Fibroblast of lung (primary cell): ENCODE measurements around the gene SEMA3E.

Source experiments
- EZH2 ChIP-seq: IDR thresholded peaks from 2 replicates; pipeline ENCODE4 v1.5.1; 2012; ENCODE audit warnings: low read length, control low read depth, mild to moderate bottlenecking; ENCODE audit errors: missing control alignments
- TF ChIP-seq, protein P1 (sequence below), 2 donors: IDR thresholded peaks in 1 of 2; conservative IDR thresholded peaks in 1 of 2; 1 replicate in 1 of 2; 2 replicates in 1 of 2; pipeline ENCODE4 v1.5.1; 2011 to 2012; ENCODE audit warnings: low read length in 2 of 2, control low read depth in 1 of 2, inconsistent platforms in 1 of 2, low read depth in 1 of 2, mild to moderate bottlenecking in 1 of 2

DNA sequence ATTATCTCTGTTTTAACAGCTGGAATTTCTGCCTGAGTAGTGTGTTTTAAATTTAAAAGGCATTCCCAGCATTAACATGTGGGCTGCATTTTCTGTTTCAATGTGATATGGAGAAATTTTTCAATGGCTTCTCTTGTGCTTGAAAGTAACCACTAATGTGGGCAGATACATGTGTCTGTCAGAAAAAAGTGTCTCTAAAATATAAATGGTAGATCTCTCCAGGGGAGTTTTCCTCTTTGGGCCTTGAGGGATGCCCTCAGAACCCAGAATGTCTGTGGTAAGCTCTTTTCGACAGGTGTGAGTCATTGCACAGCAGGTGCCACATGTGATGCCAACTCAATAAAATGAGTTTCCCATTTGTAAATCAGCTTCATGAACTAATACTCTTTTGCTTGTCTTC, 221.1 kb downstream of the SEMA3E start:
- TF ChIP-seq, protein P1, sequence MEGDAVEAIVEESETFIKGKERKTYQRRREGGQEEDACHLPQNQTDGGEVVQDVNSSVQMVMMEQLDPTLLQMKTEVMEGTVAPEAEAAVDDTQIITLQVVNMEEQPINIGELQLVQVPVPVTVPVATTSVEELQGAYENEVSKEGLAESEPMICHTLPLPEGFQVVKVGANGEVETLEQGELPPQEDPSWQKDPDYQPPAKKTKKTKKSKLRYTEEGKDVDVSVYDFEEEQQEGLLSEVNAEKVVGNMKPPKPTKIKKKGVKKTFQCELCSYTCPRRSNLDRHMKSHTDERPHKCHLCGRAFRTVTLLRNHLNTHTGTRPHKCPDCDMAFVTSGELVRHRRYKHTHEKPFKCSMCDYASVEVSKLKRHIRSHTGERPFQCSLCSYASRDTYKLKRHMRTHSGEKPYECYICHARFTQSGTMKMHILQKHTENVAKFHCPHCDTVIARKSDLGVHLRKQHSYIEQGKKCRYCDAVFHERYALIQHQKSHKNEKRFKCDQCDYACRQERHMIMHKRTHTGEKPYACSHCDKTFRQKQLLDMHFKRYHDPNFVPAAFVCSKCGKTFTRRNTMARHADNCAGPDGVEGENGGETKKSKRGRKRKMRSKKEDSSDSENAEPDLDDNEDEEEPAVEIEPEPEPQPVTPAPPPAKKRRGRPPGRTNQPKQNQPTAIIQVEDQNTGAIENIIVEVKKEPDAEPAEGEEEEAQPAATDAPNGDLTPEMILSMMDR (conservative IDR thresholded peaks at IDR 0.05 in 1 of 2, IDR thresholded peaks at IDR 0.05 in 1 of 2; ENCODE audit: low read depth in 1 of 2, low read length in 2 of 2), result no peak
- TF ChIP-seq EZH2, result no peak
